GM19324 (cell line): Measurements from ENCODE around the gene RGPD5.
A peak's percentile ranks its signal among the peaks of the same experiment; 100 is the strongest.
"Not testable (repeated sequence)": the region's sequence is repeated elsewhere in the genome, so short reads cannot be mapped to it uniquely, and the experiment has no call there.

Experiments
- ATAC-seq: cut with Tn5 transposase; IDR thresholded peaks from one replicate; pipeline ENCODE4 v1.9.1; 2021; ENCODE audit warnings: mild to moderate bottlenecking, moderate library complexity; ENCODE audit not compliant: unreplicated experiment, low FRiP score

RGPD5 gene

GRCh38 chr2:109794074-109794737 is at the start of gene RGPD5:
Gene RGPD5 (plus strand): TSS chr2:109794305. CDS start chr2:109794466, 161 bp downstream.
- ATAC-seq: peak; percentile 96

- ATAC-seq: not testable (repeated sequence)
Measured at GRCh38 chr2:109751572-109751971, 42.5 kb upstream of the RGPD5 start.

GRCh38 chr2:109757163-109757824 is 36.8 kb upstream of the RGPD5 start:
- not testable (repeated sequence) for ATAC-seq

- not testable (repeated sequence) for ATAC-seq
Measured at GRCh38 chr2:109760265-109761042, 33.7 kb upstream of the RGPD5 start.

GRCh38 chr2:109761043-109761454 is 33.1 kb upstream of the RGPD5 start:
- not testable (repeated sequence) for ATAC-seq

GRCh38 chr2:109761976-109762375 is 32.1 kb upstream of the RGPD5 start:
- not testable (repeated sequence) for ATAC-seq

GRCh38 chr2:109766074-109766473 is 28.0 kb upstream of the RGPD5 start:
- not testable (repeated sequence) for ATAC-seq

GRCh38 chr2:109766886-109767578 is 27.1 kb upstream of the RGPD5 start:
- ATAC-seq: not testable (repeated sequence)

- not testable (repeated sequence) for ATAC-seq
Measured at GRCh38 chr2:109768934-109769333, 25.2 kb upstream of the RGPD5 start.

GRCh38 chr2:109779118-109779517 is 15.0 kb upstream of the RGPD5 start:
- not testable (repeated sequence) for ATAC-seq

- ATAC-seq: not testable (repeated sequence)
Measured at GRCh38 chr2:109781147-109781816, 12.8 kb upstream of the RGPD5 start.

GRCh38 chr2:109782446-109782993 is 11.6 kb upstream of the RGPD5 start:
- not testable (repeated sequence) for ATAC-seq

GRCh38 chr2:109791530-109792279 is 2.4 kb upstream of the RGPD5 start:
- not testable (repeated sequence) for ATAC-seq

GRCh38 chr2:109792659-109793058 is 1.4 kb upstream of the RGPD5 start:
- peak; percentile 49 for ATAC-seq

- peak; percentile 63 for ATAC-seq
Measured at GRCh38 chr2:109871129-109871751, 77.1 kb downstream of the RGPD5 start.

GRCh38 chr2:109876625-109877024 is 82.5 kb downstream of the RGPD5 start:
- ATAC-seq: not testable (repeated sequence)

GRCh38 chr2:109882112-109882511 is 88.0 kb downstream of the RGPD5 start:
- ATAC-seq: not testable (repeated sequence)

GRCh38 chr2:109888414-109888813 is 94.3 kb downstream of the RGPD5 start:
- ATAC-seq: not testable (repeated sequence)
